A549 treated with Mapracorat at 1 μM for 4 hours (cell line): ENCODE data around the gene NXNL2. TPM values are rescaled to one million over a fixed set of nuclear protein-coding genes. Genes with fewer than 3 reads are reported as not detected.

Experiments used
- total RNA-seq: library from RNA; stranded (reverse); fragments of 200-300 nt; extraction: Qiagen RNA extraction; gene quantifications from 5 replicates; pipeline ENCODE4 v1.2.3, GENCODE V29; 2022

Gene NXNL2
- 0.66 to 1.0 TPM (median 0.87 TPM) in 5 replicates for total RNA-seq

DNA sequence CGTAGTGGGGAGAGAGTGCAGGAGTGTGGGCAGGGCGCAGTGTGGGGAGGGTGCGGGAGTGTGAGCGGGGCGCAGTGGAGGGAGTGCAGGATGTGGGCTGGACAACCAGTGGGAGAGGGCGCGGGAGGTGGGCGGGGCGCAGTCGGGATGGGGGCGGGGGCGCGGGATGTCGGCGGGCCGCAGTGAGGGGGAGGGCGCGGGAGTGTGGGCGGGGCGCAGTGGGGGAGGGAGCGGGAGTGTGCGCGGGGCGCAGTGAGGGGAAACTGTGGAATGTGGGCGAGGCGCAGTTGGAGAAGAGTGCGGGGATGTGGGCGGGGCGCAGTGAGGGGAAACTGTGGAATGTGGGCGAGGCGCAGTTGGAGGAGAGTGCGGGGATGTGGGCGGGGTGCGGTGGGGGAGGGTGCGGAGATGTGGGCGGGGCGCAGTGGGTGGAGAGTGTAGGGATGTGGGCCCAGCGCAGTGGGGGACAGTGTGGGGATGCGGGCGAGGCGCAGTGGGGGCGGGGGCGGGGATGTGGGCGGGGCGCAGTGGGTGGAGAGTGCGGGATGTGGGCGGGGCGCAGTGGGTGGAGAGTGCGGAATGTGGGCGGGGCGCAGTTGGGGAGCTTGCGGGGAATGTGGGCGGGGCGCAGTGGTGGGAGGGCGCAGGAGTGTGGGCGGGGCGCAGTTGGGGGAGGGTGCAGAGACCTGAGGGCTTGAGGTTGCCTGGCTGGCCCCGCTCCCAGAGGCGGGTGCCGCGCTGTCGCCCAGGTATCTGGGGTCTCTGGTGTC is at the start of gene NXNL2:
NXNL2 (plus strand) TSS at position 723 of the 770 bp plus-strand sequence. CDS start 257 bp downstream, outside the sequence.

Other genes starting within 250 kb of the NXNL2 start
- gene SPIN1, start 146.7 kb upstream of the NXNL2 start, total RNA-seq: 34.3 to 40.3 TPM (median 39.1 TPM) in 5 replicates